ENCODE measurements around the gene MAPK4. TPM values are rescaled to one million over a fixed set of nuclear protein-coding genes. Genes with fewer than 3 reads are reported as not detected.

The MAPK4 gene
- total and polyA plus RNA-seq, 10 of the 15 experiments (the other 5 are each of a cell fraction or from before 2014, with no cell fraction given): 0.03 to 0.11 (median 0.06) TPM; not detected in 4

- Histone ChIP-seq H4K20me1 (ENCODE audit: control insufficient read depth, insufficient read depth) (no peaks in the 10 kb centered on the region), H3K79me2 (ENCODE audit: control insufficient read depth, insufficient read depth, low read length) (no peaks in the 10 kb centered on the region), H3K4me2 (ENCODE audit: control insufficient read depth, insufficient read depth) (no peak overlapping the region), H2AFZ (ENCODE audit: control insufficient read depth, low read depth, low read length) (no peak overlapping the region), H3K9me3 (replicated peaks; ENCODE audit: control insufficient read depth, insufficient read depth, low read length) (no peaks in the 10 kb centered on the region), H3K9ac (ENCODE audit: control insufficient read depth, insufficient read depth, low read length) (no peak overlapping the region), H3K27ac (ENCODE audit: control insufficient read depth, insufficient read depth) (no peak overlapping the region), H3K4me1 (ENCODE audit: control insufficient read depth, insufficient read depth, low read length) (no peaks in the 10 kb centered on the region), H3K4me3 (no peak overlapping the region), H3K27me3 (replicated peaks in 1 of 2; ENCODE audit: control insufficient read depth in 2 of 2, insufficient read depth in 2 of 2, low read length in 1 of 2) (peaks cover 0 to 5% of the 10 kb centered on the region in 2 experiments; a peak in 3 of 4 replicates), H3K36me3 (ENCODE audit: control insufficient read depth in 2 of 2, insufficient read depth in 2 of 2, low read length in 1 of 2) (no peaks in the 10 kb centered on the region)
- ATAC-seq: no peak
- ChIA-PET RAD21 (ENCODE audit: unreplicated experiment) (no interaction called here), CTCF (no interaction called here), SMC1A (ENCODE audit: uncharacterized antibody, unreplicated experiment) (no interaction called here), POLR2A (no interaction called here)
- DNase-seq (ENCODE audit: low read depth, low spot score): no peak
- intact Hi-C loops (cut with micrococcal nuclease; ENCODE audit: unreplicated experiment) (no loop called here), in situ Hi-C loops (cut with MboI) (no loop called here)
- WGBS (ENCODE audit: insufficient coverage, insufficient replicate concordance, low lambda C conversion rate, missing lambda C conversion rate): 0% methylated on average over 4 of the region's 4 CpGs
- TF ChIP-seq MLLT1 (IDR thresholded peaks at IDR 0.05) (no peak), RB1 (IDR thresholded peaks at IDR 0.05; ENCODE audit: borderline replicate concordance) (no peak), TAF1 (IDR thresholded peaks at IDR 0.05; ENCODE audit: borderline replicate concordance, low read depth, low read length) (no peak), KLF5 (IDR thresholded peaks at IDR 0.05; ENCODE audit: partially characterized antibody) (no peak), NR2C2 (IDR thresholded peaks at IDR 0.05; ENCODE audit: borderline replicate concordance, control insufficient read depth, insufficient read length, low read depth) (no peak), WRNIP1 (IDR thresholded peaks at IDR 0.05; ENCODE audit: borderline replicate concordance, low read depth, low read length) (no peak), NRF1 (conservative IDR thresholded peaks at IDR 0.05; ENCODE audit: low read depth, low read length) (no peak), IKZF1 (conservative IDR thresholded peaks at IDR 0.05) (no peak), ZNF384 (IDR thresholded peaks at IDR 0.05; ENCODE audit: borderline replicate concordance, low read depth, low read length) (no peak), EP300 (IDR thresholded peaks at IDR 0.05; ENCODE audit: borderline replicate concordance in 1 of 2, control insufficient read depth in 1 of 2, low read depth in 2 of 2, low read length in 2 of 2) (no peak), MXI1 (IDR thresholded peaks at IDR 0.05; ENCODE audit: low read depth, low read length) (no peak)
- no TSS peak for BruUV-seq (replicated peaks)
- no peak for FAIRE-seq
These were observed 63.9 kb downstream of the MAPK4 start for GRCh38 chr18:50623694-50624352.

Data from GM12878 (cell line).